ENCODE data around the gene C1orf159. TPM values are rescaled to one million over a fixed set of nuclear protein-coding genes. Genes with fewer than 3 reads are reported as not detected.
"Not testable (repeated sequence)": the region's sequence is repeated elsewhere in the genome, so short reads cannot be mapped to it uniquely, and the experiment has no call there.

The C1orf159 gene
- total and polyA plus RNA-seq, 4 donors, result 4.4 to 27.0 (median 16.1) TPM

DNA sequence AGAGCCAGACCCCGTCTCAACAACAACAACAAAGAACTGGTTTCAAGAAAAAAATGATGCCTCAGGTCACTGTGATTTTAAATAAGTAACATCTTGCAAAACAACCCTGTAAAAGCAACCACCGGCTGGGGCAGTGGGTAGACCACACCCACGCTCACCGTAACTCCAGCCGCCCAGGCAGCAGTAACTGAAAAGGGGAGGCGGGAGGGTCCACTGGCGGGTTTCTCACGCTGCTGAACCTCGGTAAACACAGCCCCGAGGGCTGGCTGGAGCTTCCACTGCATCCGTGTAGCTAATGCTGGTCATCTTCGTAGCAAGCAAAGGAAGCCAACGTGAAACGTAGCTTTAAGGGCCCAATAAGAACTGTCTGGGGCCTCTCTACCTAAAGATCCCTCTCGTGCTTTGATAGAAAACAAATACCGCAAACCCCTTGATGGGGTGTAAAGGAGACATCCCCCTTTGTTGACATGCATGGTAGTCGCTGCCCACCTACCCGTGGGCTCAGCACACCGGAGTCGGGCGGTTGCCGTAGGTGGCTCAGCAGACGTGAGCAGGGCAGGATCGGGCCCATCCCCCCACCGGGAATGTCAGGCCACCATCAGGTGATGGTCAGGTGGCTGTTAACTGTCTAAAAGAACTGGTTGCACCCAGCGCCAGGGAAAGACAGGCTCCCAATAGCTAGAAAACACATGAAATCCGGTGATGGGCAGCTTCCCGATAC, 4.2 kb downstream of the C1orf159 start:
- Histone ChIP-seq H3K4me3 (ENCODE audit: low read depth, low read length) (no peak overlapping the region), H3K36me3 (ENCODE audit: control insufficient read depth, insufficient read depth, low read length) (peaks cover 31% of the 10 kb centered on the region)
- 90% methylated on average over 28 of the region's 28 CpGs for WGBS (ENCODE audit: insufficient coverage)

GRCh38 chr1:1110561-1110971, 5.3 kb downstream of the C1orf159 start:
- Histone ChIP-seq H3K27me3 (ENCODE audit: control insufficient read depth, insufficient read depth, low read length) (no peaks in the 10 kb centered on the region), H3K9me3 (ENCODE audit: control insufficient read depth, insufficient read depth, low read length) (no peaks in the 10 kb centered on the region), H3K4me1 (ENCODE audit: control insufficient read depth, insufficient read depth, low read length) (peaks cover 11% of the 10 kb centered on the region), H3K27ac (ENCODE audit: low read depth, low read length) (no peak overlapping the region), H3K36me3 (ENCODE audit: control insufficient read depth, insufficient read depth, low read length) (peaks cover 33% of the 10 kb centered on the region), H3K4me3 (ENCODE audit: low read depth, low read length) (no peak overlapping the region)
- no peak for DNase-seq (ENCODE audit: low read depth in 4 of 6, low spot score in 6 of 6)
- WGBS (ENCODE audit: insufficient coverage), result 92% methylated on average over 29 of the region's 29 CpGs

More for the DNA sequence above, 4.2 kb downstream of the C1orf159 start:
- H3K4me1 ChIP-seq (ENCODE audit: control insufficient read depth, insufficient read depth, low read length), result peaks cover 12% of the 10 kb centered on the region
- no peak for DNase-seq (ENCODE audit: low read depth in 4 of 6, low spot score in 6 of 6)
- no peaks in the 10 kb centered on the region for H3K9me3 ChIP-seq (ENCODE audit: control insufficient read depth, insufficient read depth, low read length)
- H3K27ac ChIP-seq (ENCODE audit: low read depth, low read length), result no peak overlapping the region
- H3K27me3 ChIP-seq (ENCODE audit: control insufficient read depth, insufficient read depth, low read length), result no peaks in the 10 kb centered on the region

GRCh38 chr1:1109743-1110142, 6.1 kb downstream of the C1orf159 start:
- 96% methylated on average over 9 of the region's 14 CpGs for WGBS (ENCODE audit: insufficient coverage)
- DNase-seq (ENCODE audit: low read depth in 4 of 6, low spot score in 6 of 6), result no peak
- peaks cover 33% of the 10 kb centered on the region for H3K36me3 ChIP-seq (ENCODE audit: control insufficient read depth, insufficient read depth, low read length)
- H3K27ac ChIP-seq (ENCODE audit: low read depth, low read length), result no peak overlapping the region
- no peak overlapping the region for H3K4me3 ChIP-seq (ENCODE audit: low read depth, low read length)
- H3K27me3 ChIP-seq (ENCODE audit: control insufficient read depth, insufficient read depth, low read length), result no peaks in the 10 kb centered on the region
- peaks cover 5% of the 10 kb centered on the region for H3K4me1 ChIP-seq (ENCODE audit: control insufficient read depth, insufficient read depth, low read length)
- no peaks in the 10 kb centered on the region for H3K9me3 ChIP-seq (ENCODE audit: control insufficient read depth, insufficient read depth, low read length)

- Histone ChIP-seq H3K27ac (ENCODE audit: low read depth, low read length) (no peak overlapping the region), H3K36me3 (ENCODE audit: control insufficient read depth, insufficient read depth, low read length) (peaks cover 13% of the 10 kb centered on the region), H3K4me3 (ENCODE audit: low read depth, low read length) (no peak overlapping the region), H3K9me3 (ENCODE audit: control insufficient read depth, insufficient read depth, low read length) (no peaks in the 10 kb centered on the region), H3K27me3 (ENCODE audit: control insufficient read depth, insufficient read depth, low read length) (no peaks in the 10 kb centered on the region), H3K4me1 (ENCODE audit: control insufficient read depth, insufficient read depth, low read length) (no peaks in the 10 kb centered on the region)
- WGBS (ENCODE audit: insufficient coverage), result 98% methylated on average over 29 of the region's 31 CpGs
- no peak for DNase-seq (ENCODE audit: low read depth in 4 of 6, low spot score in 6 of 6)
Observed at GRCh38 chr1:1106510-1107221, 9.2 kb downstream of the C1orf159 start.

GRCh38 chr1:1104152-1104551, 11.7 kb downstream of the C1orf159 start:
- not testable (repeated sequence) for H3K27me3 ChIP-seq (ENCODE audit: control insufficient read depth, insufficient read depth, low read length); H3K36me3 ChIP-seq (ENCODE audit: control insufficient read depth, insufficient read depth, low read length); DNase-seq (ENCODE audit: low read depth in 4 of 6, low spot score in 6 of 6); H3K9me3 ChIP-seq (ENCODE audit: control insufficient read depth, insufficient read depth, low read length); H3K4me1 ChIP-seq (ENCODE audit: control insufficient read depth, insufficient read depth, low read length); H3K27ac ChIP-seq (ENCODE audit: low read depth, low read length); H3K4me3 ChIP-seq (ENCODE audit: low read depth, low read length)
- 96% methylated on average over 6 of the region's 6 CpGs for WGBS (ENCODE audit: insufficient coverage)

GRCh38 chr1:1101503-1101902, 14.4 kb downstream of the C1orf159 start:
- Histone ChIP-seq H3K4me3 (ENCODE audit: low read depth, low read length) (no peak overlapping the region), H3K27ac (ENCODE audit: low read depth, low read length) (no peak overlapping the region), H3K9me3 (ENCODE audit: control insufficient read depth, insufficient read depth, low read length) (no peaks in the 10 kb centered on the region), H3K27me3 (ENCODE audit: control insufficient read depth, insufficient read depth, low read length) (no peaks in the 10 kb centered on the region), H3K4me1 (ENCODE audit: control insufficient read depth, insufficient read depth, low read length) (no peaks in the 10 kb centered on the region), H3K36me3 (ENCODE audit: control insufficient read depth, insufficient read depth, low read length) (peaks cover under 1% of the 10 kb centered on the region)
- 80% methylated on average over 1 of the region's 7 CpGs for WGBS (ENCODE audit: insufficient coverage)
- no peak for DNase-seq (ENCODE audit: low read depth in 4 of 6, low spot score in 6 of 6)

- H3K9me3 ChIP-seq (ENCODE audit: control insufficient read depth, insufficient read depth, low read length), result no peaks in the 10 kb centered on the region
- no peaks in the 10 kb centered on the region for H3K4me1 ChIP-seq (ENCODE audit: control insufficient read depth, insufficient read depth, low read length)
- H3K4me3 ChIP-seq (ENCODE audit: low read depth, low read length), result no peak overlapping the region
- no peaks in the 10 kb centered on the region for H3K27me3 ChIP-seq (ENCODE audit: control insufficient read depth, insufficient read depth, low read length)
- WGBS (ENCODE audit: insufficient coverage), result 100% methylated on average over 8 of the region's 11 CpGs
- no peak overlapping the region for H3K27ac ChIP-seq (ENCODE audit: low read depth, low read length)
- no peaks in the 10 kb centered on the region for H3K36me3 ChIP-seq (ENCODE audit: control insufficient read depth, insufficient read depth, low read length)
- DNase-seq (ENCODE audit: low read depth in 4 of 6, low spot score in 6 of 6), result no peak
Observed at GRCh38 chr1:1100296-1100695, 15.6 kb downstream of the C1orf159 start.

DNA sequence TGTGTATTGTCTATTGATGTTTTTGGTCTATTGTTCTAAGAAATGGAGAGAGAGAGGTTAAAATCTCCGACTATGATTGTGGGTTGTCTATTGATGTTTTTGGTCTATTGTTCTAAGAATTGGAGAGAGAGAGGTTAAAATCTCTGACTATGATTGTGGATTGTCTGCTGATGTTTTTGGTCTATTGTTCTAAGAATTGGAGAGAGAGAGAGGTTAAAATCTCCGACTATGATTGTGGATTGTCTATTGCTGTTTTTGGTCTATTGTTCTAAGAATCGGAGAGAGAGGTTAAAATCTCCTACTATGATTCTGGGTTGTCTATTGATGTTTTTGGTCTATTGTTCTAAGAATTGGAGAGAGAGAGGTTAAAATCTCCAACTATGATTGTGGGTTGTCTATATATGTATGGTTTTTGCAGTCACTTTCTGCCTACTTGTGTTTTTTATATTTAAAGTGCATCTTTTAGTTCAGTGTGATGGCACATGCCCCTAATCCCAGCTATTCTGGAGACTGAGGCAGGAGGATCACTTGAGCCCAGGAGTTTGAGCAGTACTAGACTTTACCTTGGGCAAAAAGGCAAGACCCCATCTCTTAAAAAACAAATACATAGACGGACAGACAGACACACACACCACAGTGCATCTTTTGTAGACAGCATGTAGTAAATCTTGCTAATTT, 16.2 kb downstream of the C1orf159 start:
- no peak for DNase-seq (ENCODE audit: low read depth in 4 of 6, low spot score in 6 of 6)
- H3K27ac ChIP-seq (ENCODE audit: low read depth, low read length), result no peak overlapping the region
- no peaks in the 10 kb centered on the region for H3K4me1 ChIP-seq (ENCODE audit: control insufficient read depth, insufficient read depth, low read length)
- no peaks in the 10 kb centered on the region for H3K36me3 ChIP-seq (ENCODE audit: control insufficient read depth, insufficient read depth, low read length)
- no peaks in the 10 kb centered on the region for H3K9me3 ChIP-seq (ENCODE audit: control insufficient read depth, insufficient read depth, low read length)
- H3K4me3 ChIP-seq (ENCODE audit: low read depth, low read length), result no peak overlapping the region
- no peaks in the 10 kb centered on the region for H3K27me3 ChIP-seq (ENCODE audit: control insufficient read depth, insufficient read depth, low read length)
- 90% methylated on average over 1 of the region's 4 CpGs for WGBS (ENCODE audit: insufficient coverage)

GRCh38 chr1:1098681-1099421, 17.0 kb downstream of the C1orf159 start:
- no peak for DNase-seq (ENCODE audit: low read depth in 4 of 6, low spot score in 6 of 6)
- no peaks in the 10 kb centered on the region for H3K9me3 ChIP-seq (ENCODE audit: control insufficient read depth, insufficient read depth, low read length)
- H3K27me3 ChIP-seq (ENCODE audit: control insufficient read depth, insufficient read depth, low read length), result no peaks in the 10 kb centered on the region
- WGBS (ENCODE audit: insufficient coverage), result 96% methylated on average over 15 of the region's 18 CpGs
- no peak overlapping the region for H3K4me3 ChIP-seq (ENCODE audit: low read depth, low read length)
- H3K27ac ChIP-seq (ENCODE audit: low read depth, low read length), result no peak overlapping the region
- H3K36me3 ChIP-seq (ENCODE audit: control insufficient read depth, insufficient read depth, low read length), result no peaks in the 10 kb centered on the region
- no peaks in the 10 kb centered on the region for H3K4me1 ChIP-seq (ENCODE audit: control insufficient read depth, insufficient read depth, low read length)
